ENCODE data around the gene RACK1. TPM values are rescaled to one million over a fixed set of nuclear protein-coding genes. Genes with fewer than 3 reads are reported as not detected.

RACK1 gene
- total and polyA plus RNA-seq, 2 of the 4 experiments (the other 2 are of a cell fraction) = 4,263 to 9,350 TPM

DNA sequence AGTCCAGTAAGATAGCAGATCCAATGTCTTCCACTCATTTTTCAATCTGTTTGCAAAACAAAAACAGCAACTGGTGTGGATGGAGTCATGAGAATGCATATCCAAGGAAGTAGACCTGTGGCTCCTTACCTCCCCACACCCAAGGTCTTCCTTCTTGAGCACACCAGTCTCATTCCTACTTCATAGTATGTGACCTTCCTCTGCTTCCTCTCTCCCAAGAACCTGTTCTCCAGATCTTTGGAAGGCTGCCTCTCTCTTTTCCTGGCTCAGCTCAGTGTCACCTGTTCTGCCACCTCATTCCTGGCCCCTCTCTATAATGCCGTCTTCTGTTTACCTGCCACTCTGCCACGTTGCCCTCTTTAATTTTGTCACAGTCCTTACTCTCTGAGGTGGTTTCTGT lies 30.8 kb downstream of the RACK1 start:
- Histone ChIP-seq H3K9me1 (ENCODE audit: insufficient read depth, low read length) (peaks cover 8% of the 10 kb centered on the region; the same call in 1 of the 2 replicates), H3K79me1 (ENCODE audit: low read depth in 1 of 2, low read length in 2 of 2) (no peaks in the 10 kb centered on the region), H3K23ac (ENCODE audit: low read depth, low read length) (no peak overlapping the region; the same call in 1 of the 2 replicates), H2AK9ac (replicated peaks; ENCODE audit: low read depth, low read length, poor library complexity) (no peak overlapping the region), H3K56ac (ENCODE audit: extremely low read depth, insufficient read depth, low read length) (no peak overlapping the region), H2BK20ac (ENCODE audit: low read depth, low read length) (no peak overlapping the region), H3K14ac (replicated peaks; ENCODE audit: low read depth, low read length) (no peak overlapping the region), H3K27ac (ENCODE audit: insufficient read depth, low read length) (no peak overlapping the region), H3K18ac (ENCODE audit: low read depth, low read length) (no peak overlapping the region), H2AFZ (replicated peaks; ENCODE audit: low read length, poor library complexity) (no peak overlapping the region), H2BK15ac (ENCODE audit: low read depth, low read length) (no peak overlapping the region), H3K4me2 (ENCODE audit: low read depth, low read length) (no peak overlapping the region), H3K9ac (ENCODE audit: low read depth, low read length) (no peak overlapping the region), H4K8ac (ENCODE audit: low read depth in 2 of 2, low read length in 2 of 2) (no peak overlapping the region), H3K9me3 (ENCODE audit: control insufficient read depth, insufficient read depth, low read length) (no peaks in the 10 kb centered on the region), H3K4ac (ENCODE audit: low read depth, low read length) (no peak overlapping the region), H3K4me3 (ENCODE audit: insufficient read depth, low read depth, low read length) (no peak overlapping the region), H2BK120ac (ENCODE audit: low read depth, low read length) (no peak overlapping the region), H3K27me3 (ENCODE audit: control insufficient read depth, insufficient read depth, low read length) (no peaks in the 10 kb centered on the region; the same call in 1 of the 2 replicates), H4K20me1 (ENCODE audit: insufficient read depth, low read length) (peaks cover 5% of the 10 kb centered on the region), H4K5ac (ENCODE audit: low read depth, low read length) (no peak overlapping the region), H3K36me3 (ENCODE audit: control insufficient read depth, insufficient read depth, low read length) (no peaks in the 10 kb centered on the region), H3K4me1 (ENCODE audit: control insufficient read depth, insufficient read depth, low read length) (0 out of 2 replicates have a peak, but pooled peaks cover 2% of the 10 kb centered on the region), H4K91ac (ENCODE audit: insufficient read depth, low read depth, low read length) (no peak overlapping the region), H2AK5ac (ENCODE audit: low read depth, low read length) (no peak overlapping the region), H2BK5ac (ENCODE audit: low read depth, low read length, poor library complexity, severe bottlenecking) (no peak overlapping the region)
- dilution Hi-C loops (cut with HindIII; ENCODE audit: low sequenced_read_pairs, unreplicated experiment) (no loop called here), intact Hi-C loops (cut with micrococcal nuclease) (no loop called here), in situ Hi-C loops (cut with MboI; ENCODE audit: low sequenced_read_pairs) (no loop called here)
- POLR2A ChIA-PET (ENCODE audit: unreplicated experiment) = no interaction called here
- no peak for ATAC-seq (ENCODE audit: low read depth)
- no TSS peak for BruUV-seq (replicated peaks)
- CTCF ChIA-PET = no interaction called here
- TF ChIP-seq, protein P1, sequence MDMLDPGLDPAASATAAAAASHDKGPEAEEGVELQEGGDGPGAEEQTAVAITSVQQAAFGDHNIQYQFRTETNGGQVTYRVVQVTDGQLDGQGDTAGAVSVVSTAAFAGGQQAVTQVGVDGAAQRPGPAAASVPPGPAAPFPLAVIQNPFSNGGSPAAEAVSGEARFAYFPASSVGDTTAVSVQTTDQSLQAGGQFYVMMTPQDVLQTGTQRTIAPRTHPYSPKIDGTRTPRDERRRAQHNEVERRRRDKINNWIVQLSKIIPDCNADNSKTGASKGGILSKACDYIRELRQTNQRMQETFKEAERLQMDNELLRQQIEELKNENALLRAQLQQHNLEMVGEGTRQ (IDR thresholded peaks at IDR 0.05; ENCODE audit: low read depth, low read length) = no peak
- TF ChIP-seq POLR2A (IDR thresholded peaks at IDR 0.05; ENCODE audit: low read depth, low read length) = no peak
- TF ChIP-seq RAD21 (IDR thresholded peaks at IDR 0.05; ENCODE audit: low read length) = no peak
- WGBS, 2 experiments (ENCODE audit: extremely low coverage in 2 of 2, insufficient read length in 1 of 2) = no CpG with 5 or more reads among the region's 2 CpGs
- DNase-seq = no peak
